Measurements from ENCODE around the gene SLC31A2. TPM values are rescaled to one million over a fixed set of nuclear protein-coding genes. Genes with fewer than 3 reads are reported as not detected.
"Not testable (repeated sequence)": the region's sequence is repeated elsewhere in the genome, so short reads cannot be mapped to it uniquely, and the experiment has no call there.

The SLC31A2 gene
- 14.8 and 40.8 TPM in 2 replicates for total RNA-seq

DNA sequence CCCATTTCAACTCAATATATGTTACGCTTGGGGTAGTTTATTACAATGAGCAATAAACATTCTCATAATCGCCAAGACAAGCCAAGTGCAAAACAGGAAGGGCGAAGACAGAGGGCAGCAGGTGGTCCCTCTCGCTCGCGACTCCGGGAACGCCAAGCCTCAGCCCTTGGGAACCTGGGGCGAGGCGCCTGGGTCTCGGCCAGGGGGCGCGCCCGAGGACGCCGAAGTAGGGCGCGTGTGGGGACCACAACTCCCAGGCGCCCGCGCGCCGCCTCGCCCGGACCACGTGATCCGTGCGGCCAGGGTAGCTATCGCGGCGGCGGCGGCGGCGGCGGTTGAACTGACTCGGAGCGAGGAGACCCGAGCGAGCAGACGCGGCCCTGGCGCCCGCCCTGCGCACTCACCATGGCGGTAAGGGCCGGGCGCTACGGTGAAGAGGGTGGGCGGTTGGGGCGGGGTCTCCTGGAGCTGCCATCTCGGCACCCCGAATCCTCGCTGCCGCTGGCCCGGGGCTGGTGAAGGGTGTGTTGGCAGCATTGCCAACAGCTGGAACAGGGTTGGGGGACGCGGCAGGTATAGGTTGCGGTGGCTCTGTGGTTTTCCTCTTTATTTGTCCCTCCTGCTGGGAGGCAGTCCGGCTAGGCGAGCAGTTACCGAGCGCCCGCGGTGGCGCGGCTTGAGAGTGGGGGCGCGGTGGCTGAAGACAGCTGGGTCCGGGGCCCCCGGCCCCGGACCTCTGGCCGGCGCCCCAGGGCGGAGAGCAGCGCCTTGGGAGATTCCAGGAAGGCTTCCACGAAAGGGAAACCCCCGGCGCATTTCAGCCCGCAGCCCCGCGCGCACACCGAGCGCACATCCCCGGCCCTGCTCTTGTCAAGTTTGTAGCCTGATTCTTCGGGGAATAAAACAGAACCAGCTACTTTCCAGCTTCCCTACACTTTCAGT, at the start of gene SLC31A2:
SLC31A2 (plus strand) TSS at position 338 of the 942 bp plus-strand sequence; CDS start at position 406, 68 bp downstream.
- DNase-seq (ENCODE audit: low read depth): peak; percentile 34

DNA sequence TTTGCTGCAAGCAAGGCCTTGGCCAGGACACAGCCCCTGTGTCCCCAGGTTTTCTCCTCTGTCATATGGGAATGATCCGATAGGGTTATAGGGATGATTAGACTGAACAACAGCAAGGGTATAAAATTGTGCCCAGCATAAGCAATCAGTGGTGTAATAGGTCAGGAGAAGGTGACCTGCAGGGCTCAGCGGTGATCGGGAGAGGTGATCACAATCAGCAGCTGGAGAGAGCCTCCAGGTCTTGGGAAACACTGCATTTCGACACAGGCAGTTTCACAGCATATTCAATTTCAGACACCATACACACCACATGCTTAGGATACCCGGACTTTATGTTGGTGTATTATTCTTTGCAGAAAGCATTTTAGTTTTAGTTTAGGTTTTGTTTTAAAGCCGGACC, 45.5 kb upstream of the SLC31A2 start:
- DNase-seq (ENCODE audit: low read depth): not testable (repeated sequence)

DNA sequence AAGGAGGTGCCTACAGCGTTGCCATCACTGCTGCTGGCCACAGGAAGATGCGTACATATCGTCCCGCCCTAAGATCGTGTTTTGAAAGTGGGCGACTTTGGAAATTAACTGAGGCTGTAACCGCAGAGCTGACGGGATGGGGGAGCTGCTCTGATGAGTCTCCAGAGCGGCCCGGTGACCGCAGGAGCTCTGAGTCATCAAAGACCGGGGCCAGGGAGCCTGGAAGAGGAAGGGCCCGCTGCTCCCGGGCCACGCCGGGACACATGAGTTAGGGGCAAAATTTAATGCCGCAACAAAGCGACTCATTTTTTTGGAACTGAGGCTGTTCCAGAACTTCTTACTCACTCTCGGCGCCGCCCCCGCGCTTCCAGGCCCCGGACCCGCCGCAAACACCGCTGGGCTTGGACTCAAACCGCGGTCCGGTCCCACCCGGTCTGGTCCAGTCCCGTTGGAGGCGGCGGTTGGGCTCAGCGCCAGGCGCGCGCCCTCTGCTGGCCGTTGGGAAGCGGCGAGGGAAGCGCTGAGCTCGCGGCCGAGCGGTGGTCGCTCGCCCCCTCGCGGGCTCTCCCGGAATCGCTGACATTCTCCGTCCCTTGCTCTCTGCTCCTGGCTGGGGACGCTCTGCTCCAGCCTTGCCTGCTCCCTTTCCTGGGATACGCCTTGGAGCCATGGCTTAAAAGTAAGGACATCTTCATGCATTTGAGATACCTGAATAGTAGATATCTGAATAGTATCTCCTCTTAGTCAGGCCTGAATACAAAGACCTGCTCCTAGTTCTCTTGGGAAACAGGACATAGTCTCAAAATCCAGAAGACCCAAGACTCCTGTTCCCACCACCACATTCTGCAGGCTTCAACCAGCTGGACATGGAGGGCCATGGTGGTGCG, 39.5 kb upstream of the SLC31A2 start:
- DNase-seq (ENCODE audit: low read depth): not testable (repeated sequence)

DNA sequence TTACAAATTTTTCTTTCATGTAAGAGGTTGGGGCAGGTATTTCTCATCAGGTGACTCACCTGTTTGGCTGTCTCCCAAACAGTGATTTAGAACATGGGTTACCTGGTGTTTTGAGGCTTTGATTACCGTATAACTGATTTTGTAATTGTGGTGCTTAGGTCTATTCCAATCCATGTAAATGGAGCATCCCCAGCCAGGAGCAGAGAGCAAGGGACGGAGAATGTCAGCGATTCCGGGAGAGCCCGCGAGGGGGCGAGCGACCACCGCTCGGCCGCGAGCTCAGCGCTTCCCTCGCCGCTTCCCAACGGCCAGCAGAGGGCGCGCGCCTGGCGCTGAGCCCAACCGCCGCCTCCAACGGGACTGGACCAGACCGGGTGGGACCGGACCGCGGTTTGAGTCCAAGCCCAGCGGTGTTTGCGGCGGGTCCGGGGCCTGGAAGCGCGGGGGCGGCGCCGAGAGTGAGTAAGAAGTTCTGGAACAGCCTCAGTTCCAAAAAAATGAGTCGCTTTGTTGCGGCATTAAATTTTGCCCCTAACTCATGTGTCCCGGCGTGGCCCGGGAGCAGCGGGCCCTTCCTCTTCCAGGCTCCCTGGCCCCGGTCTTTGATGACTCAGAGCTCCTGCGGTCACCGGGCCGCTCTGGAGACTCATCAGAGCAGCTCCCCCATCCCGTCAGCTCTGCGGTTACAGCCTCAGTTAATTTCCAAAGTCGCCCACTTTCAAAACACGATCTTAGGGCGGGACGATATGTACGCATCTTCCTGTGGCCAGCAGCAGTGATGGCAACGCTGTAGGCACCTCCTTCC, 37.9 kb upstream of the SLC31A2 start:
- peak; percentile 32 for DNase-seq (ENCODE audit: low read depth)

DNA sequence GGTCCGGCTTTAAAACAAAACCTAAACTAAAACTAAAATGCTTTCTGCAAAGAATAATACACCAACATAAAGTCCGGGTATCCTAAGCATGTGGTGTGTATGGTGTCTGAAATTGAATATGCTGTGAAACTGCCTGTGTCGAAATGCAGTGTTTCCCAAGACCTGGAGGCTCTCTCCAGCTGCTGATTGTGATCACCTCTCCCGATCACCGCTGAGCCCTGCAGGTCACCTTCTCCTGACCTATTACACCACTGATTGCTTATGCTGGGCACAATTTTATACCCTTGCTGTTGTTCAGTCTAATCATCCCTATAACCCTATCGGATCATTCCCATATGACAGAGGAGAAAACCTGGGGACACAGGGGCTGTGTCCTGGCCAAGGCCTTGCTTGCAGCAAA, 32.0 kb upstream of the SLC31A2 start:
- DNase-seq (ENCODE audit: low read depth): not testable (repeated sequence)

GRCh38 chr9:113125386-113126035, 25.3 kb upstream of the SLC31A2 start:
- no peak for DNase-seq (ENCODE audit: low read depth)

DNA sequence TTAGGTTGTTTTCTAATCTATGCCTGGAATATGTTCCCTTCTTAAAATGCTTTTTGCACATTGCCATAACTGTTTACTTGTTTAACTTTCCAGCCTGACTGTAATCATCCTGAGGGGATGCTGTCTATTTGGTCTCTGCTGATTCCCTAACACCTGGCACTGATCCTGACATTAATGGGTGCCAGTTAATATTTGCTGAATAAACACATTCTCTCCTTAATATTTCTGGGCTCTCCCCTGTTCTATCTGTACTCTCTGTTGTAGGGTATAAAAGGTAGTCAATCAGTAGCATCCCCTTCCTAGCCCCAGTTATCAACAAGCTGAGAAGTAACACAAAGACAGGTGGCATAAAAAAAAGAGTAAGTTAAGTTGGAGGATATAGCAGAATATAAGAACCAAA, 21.3 kb upstream of the SLC31A2 start:
- no peak for DNase-seq (ENCODE audit: low read depth)

- DNase-seq (ENCODE audit: low read depth): no peak
Observed at GRCh38 chr9:113129884-113130283, 20.9 kb upstream of the SLC31A2 start.

GRCh38 chr9:113131689-113132151, 19.1 kb upstream of the SLC31A2 start:
- DNase-seq (ENCODE audit: low read depth): peak; percentile 34

DNA sequence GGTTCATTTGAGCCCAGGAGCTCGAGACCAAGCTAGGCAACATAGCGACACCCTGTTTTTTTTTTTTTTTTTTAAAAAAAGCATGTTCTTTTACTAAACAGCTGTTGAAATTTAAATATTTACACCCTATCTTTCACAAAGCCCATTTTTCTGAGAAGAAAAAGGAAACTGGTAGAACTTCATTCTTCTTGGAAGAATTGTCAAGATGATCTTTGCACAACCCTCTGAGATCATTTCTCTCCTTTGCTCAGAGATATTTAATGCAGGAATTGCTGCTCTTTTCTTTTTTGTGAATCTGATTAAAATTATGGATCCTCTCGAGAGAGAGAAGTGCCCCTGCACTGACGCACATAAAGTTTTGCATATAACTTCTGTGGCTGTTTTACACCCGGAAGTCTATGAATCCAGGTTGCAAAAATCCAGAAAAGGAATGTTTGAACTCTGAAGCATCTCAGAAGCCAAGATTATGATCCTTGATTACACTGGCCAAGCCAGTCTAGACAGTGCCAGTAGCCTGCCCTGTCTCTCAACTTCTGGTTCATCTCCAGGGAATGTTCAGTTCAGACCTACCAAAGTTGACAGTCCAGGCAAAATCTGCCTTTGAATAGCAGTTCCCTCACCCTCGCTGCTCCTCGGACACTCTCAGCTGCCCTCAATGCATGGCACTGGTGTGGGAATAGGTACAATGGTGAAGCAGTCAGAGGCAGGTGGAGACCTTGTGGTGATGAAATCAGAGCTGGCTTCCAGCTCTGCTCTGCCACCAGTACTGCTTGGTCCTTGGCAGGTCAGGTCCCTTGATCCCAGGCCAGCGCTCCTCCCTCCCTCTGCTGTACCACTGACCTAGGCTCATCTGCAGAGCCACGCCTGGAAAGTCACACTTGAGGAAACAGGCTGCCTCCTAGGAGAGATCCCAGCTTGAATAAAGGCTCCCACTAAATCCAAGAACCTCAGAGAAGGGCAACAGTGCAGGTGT, 13.3 kb upstream of the SLC31A2 start:
- DNase-seq (ENCODE audit: low read depth): no peak

- DNase-seq (ENCODE audit: low read depth): no peak
Observed at GRCh38 chr9:113138760-113139159, 12.0 kb upstream of the SLC31A2 start.

DNA sequence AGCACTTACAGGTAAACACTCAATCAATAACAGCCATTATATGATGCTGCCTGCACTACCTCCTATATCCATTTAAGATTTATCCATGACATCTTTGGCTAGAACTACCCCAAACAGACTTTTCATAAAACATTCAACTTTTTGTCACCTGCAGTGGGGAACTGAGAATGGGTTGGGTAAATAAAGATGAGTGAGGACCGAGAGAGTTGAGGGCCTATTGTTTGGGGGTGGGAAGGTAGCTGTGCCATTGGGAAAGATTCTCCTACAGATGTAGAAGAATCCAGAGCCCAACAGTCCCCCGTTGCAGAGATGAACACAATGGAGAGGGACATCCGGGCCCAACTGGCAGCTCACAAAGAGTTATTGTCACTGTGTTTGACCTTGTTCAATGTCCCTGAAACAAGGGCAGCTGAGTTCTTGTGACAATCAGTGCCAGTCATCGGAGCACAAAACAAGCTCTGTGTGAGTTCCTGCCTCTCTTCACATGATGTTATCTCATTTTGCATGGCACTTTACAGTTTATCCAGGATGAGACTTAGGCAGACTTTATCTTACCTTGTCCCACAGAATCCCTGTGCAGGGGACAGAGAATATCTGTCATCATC, 11.5 kb upstream of the SLC31A2 start:
- DNase-seq (ENCODE audit: low read depth): no peak

- DNase-seq (ENCODE audit: low read depth): no peak
Observed at GRCh38 chr9:113139953-113140352, 10.9 kb upstream of the SLC31A2 start.

GRCh38 chr9:113140896-113141295, 9.9 kb upstream of the SLC31A2 start:
- DNase-seq (ENCODE audit: low read depth): not testable (repeated sequence)

GRCh38 chr9:113143432-113144227, 7.2 kb upstream of the SLC31A2 start:
- DNase-seq (ENCODE audit: low read depth): no peak

DNA sequence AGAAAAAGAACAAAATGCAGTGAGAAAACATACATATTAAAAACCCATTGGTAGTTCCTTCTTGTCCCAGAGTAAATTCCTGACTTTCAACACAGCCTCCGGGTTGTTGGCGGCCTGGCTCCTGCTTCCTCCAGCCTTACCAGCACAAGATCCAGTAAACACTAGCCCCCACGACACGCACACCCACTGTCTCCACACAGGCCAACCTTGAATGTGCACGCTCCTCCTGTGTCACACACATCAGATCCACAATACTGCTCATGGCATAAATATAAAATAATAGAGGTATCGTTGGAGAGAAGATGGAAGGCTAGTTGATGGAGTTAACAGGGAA, 2.5 kb upstream of the SLC31A2 start:
- DNase-seq (ENCODE audit: low read depth): no peak

DNA sequence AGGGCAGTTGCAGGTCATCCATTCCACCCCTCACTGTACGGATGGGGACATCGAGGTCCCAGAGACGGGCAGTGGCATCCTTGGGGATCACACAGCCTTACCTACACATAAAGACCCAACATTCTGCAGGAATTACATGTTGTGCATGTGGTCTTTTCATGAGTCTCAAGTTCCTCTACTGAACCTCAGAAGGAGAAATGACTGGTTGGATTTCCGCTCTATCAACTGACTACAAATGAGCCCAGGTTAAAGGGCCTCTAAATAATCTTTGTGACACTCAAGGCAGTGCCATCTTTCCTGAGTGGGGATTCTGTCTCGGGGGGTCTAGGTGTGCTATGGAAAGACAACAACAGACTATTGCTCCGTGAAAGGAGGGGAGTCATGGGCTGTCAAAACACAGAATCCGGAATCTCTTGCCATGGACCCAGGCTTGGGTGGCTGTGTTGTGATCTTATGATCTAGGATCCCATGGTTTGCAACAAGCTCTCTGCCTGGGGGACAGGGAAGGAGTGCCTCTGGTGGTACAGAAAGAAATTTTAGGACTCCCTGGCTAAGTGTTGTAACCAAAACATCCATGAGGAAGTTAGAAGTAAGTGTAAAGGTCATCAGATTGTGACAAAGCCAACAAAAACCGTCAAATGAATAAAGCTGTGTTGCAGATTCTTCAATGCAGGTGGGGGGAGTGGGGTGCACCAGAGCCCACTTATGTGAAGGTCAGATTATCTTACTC, 1.9 kb upstream of the SLC31A2 start:
- no peak for DNase-seq (ENCODE audit: low read depth)

- not testable (repeated sequence) for DNase-seq (ENCODE audit: low read depth)
Observed at GRCh38 chr9:113149561-113149960, 1.2 kb upstream of the SLC31A2 start.

All from renal cortical epithelial cell (primary cell).